MCF 10A (cell line): ENCODE data around the gene ASB2. TPM values are rescaled to one million over a fixed set of nuclear protein-coding genes. Genes with fewer than 3 reads are reported as not detected.

Experiments used
- BruUV-seq: library from RNA; stranded (reverse); fragments of 400-500 nt; replicated peaks from 2 replicates; lab custom pipeline; 2021; lab: Mats Ljungman, UMichigan
- CTCF ChIA-PET: fragments of 300-600 bp; sonication (Branson Sonifier 250); formaldehyde crosslinking; extraction: SDS; loops from one replicate; lab custom pipeline; 2021; ENCODE audit warnings: antibody characterized with exemption, inconsistent platforms; lab: Yijun Ruan, JAX
- POLR2A ChIA-PET: fragments of 300-600, 350-650 bp; sonication (Branson Sonifier 250); formaldehyde crosslinking; extraction: SDS; loops from one replicate; lab custom pipeline; 2020; ENCODE audit warnings: antibody characterized with exemption, inconsistent platforms; lab: Yijun Ruan, JAX
- DNase-seq: peaks from one replicate; pipeline ENCODE4 v3.0.0-alpha.2; 2018; ENCODE audit not compliant: unreplicated experiment
- H3K27ac Mint-ChIP-seq: one replicate; pipeline ENCODE4 v1.8.0; 2022; ENCODE audit warnings: mild to moderate bottlenecking, low read depth, mixed read lengths; ENCODE audit not compliant: unreplicated experiment
- H3K27me3 Mint-ChIP-seq: one replicate; pipeline ENCODE4 v1.8.0; 2022; ENCODE audit warnings: mixed read lengths; ENCODE audit not compliant: insufficient read depth, unreplicated experiment
- H3K36me3 Mint-ChIP-seq: one replicate; pipeline ENCODE4 v1.8.0; 2022; ENCODE audit warnings: mild to moderate bottlenecking, moderate library complexity, mixed read lengths; ENCODE audit not compliant: insufficient read depth, unreplicated experiment
- H3K4me1 Mint-ChIP-seq: one replicate; pipeline ENCODE4 v1.8.0; 2022; ENCODE audit warnings: mixed read lengths; ENCODE audit not compliant: insufficient read depth, unreplicated experiment
- H3K4me3 Mint-ChIP-seq: one replicate; pipeline ENCODE4 v1.8.0; 2022; ENCODE audit warnings: mild to moderate bottlenecking, moderate library complexity, mixed read lengths; ENCODE audit not compliant: unreplicated experiment
- H3K9me3 Mint-ChIP-seq: one replicate; pipeline ENCODE4 v1.8.0; 2022; ENCODE audit warnings: mixed read lengths; ENCODE audit not compliant: unreplicated experiment
- CTCF ChIP-seq: fragments of 200-600 bp; IDR thresholded peaks from one replicate; pipeline ENCODE4 v1.8.0; 2022; ENCODE audit warnings: antibody characterized with exemption, mild to moderate bottlenecking; ENCODE audit not compliant: unreplicated experiment
- intact Hi-C: fragments of 100-400 bp; cut with micrococcal nuclease; formaldehyde crosslinking; loops from 2 replicates; pipeline ENCODE4 v1.14.1; 2022
- total RNA-seq: library from RNA; stranded (reverse); gene quantifications from 2 replicates; pipeline ENCODE4 v1.2.3, GENCODE V29; 2022

ASB2 gene
- total RNA-seq, 1 experiment from 2014 or later = not detected

DNA sequence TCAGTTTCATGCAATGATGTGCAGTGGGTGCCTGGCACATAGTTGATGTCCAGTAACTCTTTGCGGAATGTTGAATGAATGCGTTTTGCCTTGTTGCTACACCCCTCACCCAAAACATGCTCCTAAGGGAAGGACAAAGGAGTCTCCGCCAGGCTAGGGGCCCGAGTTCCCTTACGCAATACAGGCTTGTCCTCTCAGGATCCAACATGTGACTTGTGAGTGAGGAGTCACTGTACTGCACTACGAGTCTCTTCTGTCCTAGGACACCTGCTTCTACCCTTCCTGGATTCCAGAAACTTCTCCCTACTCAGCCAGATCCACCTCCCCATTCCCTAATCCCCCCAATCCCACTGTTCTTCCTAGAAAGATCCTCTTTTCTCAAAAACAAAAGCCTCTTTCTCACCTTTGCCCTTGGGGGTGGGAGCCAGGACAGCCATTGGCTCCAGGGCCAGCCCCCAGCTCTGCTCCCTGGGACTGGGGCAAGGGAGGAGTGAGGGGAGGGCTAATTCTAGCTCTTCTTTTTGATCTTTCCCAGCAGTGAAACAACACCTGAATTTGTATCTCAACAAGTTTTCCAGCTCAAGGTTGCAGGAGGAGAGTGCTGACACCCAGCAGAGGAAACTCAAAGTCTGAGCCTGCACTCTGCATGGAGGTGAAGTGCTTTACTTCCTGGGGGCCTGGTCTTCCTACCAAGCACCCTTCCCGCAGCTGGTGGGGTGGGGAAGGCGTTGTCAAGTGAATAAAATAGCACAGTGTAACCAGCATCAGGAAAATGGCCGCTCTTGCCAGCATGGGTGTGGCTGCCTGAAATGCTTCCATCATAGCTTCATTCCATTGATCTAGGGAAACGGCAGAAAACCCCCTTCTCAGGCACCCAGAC is 46.4 kb upstream of the ASB2 start:
- intact Hi-C loops = no loop called here
- TF ChIP-seq CTCF = no peak
- DNase-seq = no peak
- Mint-ChIP-seq H3K4me3 (no peak overlapping the region), H3K9me3 (no peaks in the 10 kb centered on the region), H3K4me1 (peaks cover 11% of the 10 kb centered on the region), H3K36me3 (no peaks in the 10 kb centered on the region), H3K27me3 (peaks cover 6% of the 10 kb centered on the region), H3K27ac (no peak overlapping the region)
- ChIA-PET CTCF (interaction anchor here (1.1 to 1.4 kb wide), 2 partner anchors 13 to 114 kb away, joined by 4 read pairs; no protein-coding TSS in a partner anchor), POLR2A (no interaction called here)
- BruUV-seq = no TSS peak

DNA sequence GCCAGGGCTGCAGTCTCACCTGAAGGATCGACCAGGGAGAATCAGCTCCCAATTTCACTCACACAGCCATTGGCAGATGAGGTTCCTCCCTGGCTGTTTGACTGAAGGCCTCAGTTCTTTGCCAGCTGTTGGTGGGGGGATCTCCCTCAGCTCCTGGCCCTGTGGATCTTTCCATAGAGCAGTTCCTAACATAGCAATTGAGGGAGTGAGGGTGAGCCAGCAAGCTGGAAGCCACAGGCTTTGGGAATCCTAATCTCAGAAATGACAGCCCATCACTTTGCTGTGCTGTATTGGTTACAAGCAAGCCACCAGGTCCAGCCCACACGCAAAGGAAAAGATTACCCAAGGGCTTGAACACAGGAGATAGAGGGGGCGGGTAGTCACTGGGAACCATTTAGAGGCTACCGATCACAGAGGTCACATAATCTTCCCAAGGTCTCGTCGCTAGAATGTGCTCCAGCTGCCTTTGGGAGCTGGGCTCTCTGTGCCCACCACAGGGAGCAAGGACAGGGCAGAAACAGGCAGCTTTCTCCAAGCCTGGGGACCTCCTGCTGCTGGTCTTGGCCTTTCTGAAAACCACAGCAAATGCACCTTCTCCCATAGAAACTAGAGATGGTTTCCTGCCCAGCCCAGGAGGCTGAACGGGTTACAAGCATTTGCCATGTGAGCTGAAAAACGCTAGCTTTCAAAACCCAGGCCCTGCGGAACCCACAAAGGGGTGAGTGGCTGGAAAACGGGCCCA is 45.2 kb upstream of the ASB2 start:
- intact Hi-C loops = no loop called here
- POLR2A ChIA-PET = interaction anchor here (1.0 kb wide), 1 partner anchor 60 kb away, joined by 3 read pairs; the partner anchor contains the start of genes DDX24 and IFI27L1
- DNase-seq = no peak
- CTCF ChIA-PET = interaction anchor here (0.6 to 1.5 kb wide), 7 partner anchors 15 to 1626 kb away, joined by 3 to 6 read pairs (median 3); no protein-coding TSS in a partner anchor
- Mint-ChIP-seq H3K36me3 (no peaks in the 10 kb centered on the region), H3K4me1 (peaks cover 11% of the 10 kb centered on the region), H3K27ac (no peak overlapping the region), H3K27me3 (peaks cover 12% of the 10 kb centered on the region), H3K4me3 (no peak overlapping the region), H3K9me3 (no peaks in the 10 kb centered on the region)
- no peak for TF ChIP-seq CTCF
- no TSS peak for BruUV-seq

GRCh38 chr14:94021001-94021400 is 44.6 kb upstream of the ASB2 start:
- no peak overlapping the region for H3K4me3 Mint-ChIP-seq
- DNase-seq = peak; percentile 21
- no peaks in the 10 kb centered on the region for H3K9me3 Mint-ChIP-seq
- ChIA-PET POLR2A (interaction anchor here (1.0 kb wide), 1 partner anchor 60 kb away, joined by 3 read pairs; the partner anchor contains the start of genes DDX24 and IFI27L1), CTCF (interaction anchor here (0.6 to 1.5 kb wide), 8 partner anchors 16 to 1627 kb away, joined by 3 to 6 read pairs (median 3); no protein-coding TSS in a partner anchor)
- TF ChIP-seq CTCF = no peak
- intact Hi-C loops = no loop called here
- H3K27me3 Mint-ChIP-seq = peaks cover 12% of the 10 kb centered on the region
- H3K4me1 Mint-ChIP-seq = peaks cover 11% of the 10 kb centered on the region
- no TSS peak for BruUV-seq
- no peak overlapping the region for H3K27ac Mint-ChIP-seq
- no peaks in the 10 kb centered on the region for H3K36me3 Mint-ChIP-seq

DNA sequence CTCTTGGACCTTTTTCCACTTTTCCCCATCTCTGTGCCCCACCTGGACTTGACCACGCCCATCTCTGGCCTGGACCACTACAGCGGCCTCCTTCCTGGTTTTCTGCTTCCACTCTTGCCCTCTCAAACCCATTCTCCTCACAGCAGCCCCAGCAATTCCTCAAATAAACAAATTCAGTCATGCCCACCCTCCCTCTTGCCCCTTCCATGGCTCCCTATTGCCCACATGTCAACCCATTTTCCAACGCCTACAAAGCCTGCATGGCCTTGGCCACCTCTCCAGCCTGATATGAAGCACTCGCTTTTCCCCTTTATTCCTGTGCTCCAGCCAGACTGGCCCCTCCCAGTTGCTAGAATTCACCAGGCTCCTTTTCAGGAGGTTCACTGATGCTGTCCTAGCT is 43.9 kb upstream of the ASB2 start:
- peaks cover 11% of the 10 kb centered on the region for H3K4me1 Mint-ChIP-seq
- no peak overlapping the region for H3K4me3 Mint-ChIP-seq
- intact Hi-C loops = no loop called here
- no peak for DNase-seq
- H3K27ac Mint-ChIP-seq = no peak overlapping the region
- BruUV-seq = no TSS peak
- H3K9me3 Mint-ChIP-seq = no peaks in the 10 kb centered on the region
- POLR2A ChIA-PET = no interaction called here
- H3K36me3 Mint-ChIP-seq = no peaks in the 10 kb centered on the region
- CTCF ChIA-PET = interaction anchor here (0.7 to 1.5 kb wide), 2 partner anchors 112 to 260 kb away, joined by 3 read pairs; no protein-coding TSS in a partner anchor
- TF ChIP-seq CTCF = no peak
- peaks cover 12% of the 10 kb centered on the region for H3K27me3 Mint-ChIP-seq
